Neural cell (in vitro differentiated cells): ENCODE data around the gene PSMD4. TPM values are rescaled to one million over a fixed set of nuclear protein-coding genes. Genes with fewer than 3 reads are reported as not detected.

Source experiments
- H2AFZ ChIP-seq: fragments of 200-600, 300-800 bp; sonication (generic), shearing (Covaris generic); 2 replicates; pipeline ENCODE4 v1.6.0; 2014; ENCODE audit warnings: low read depth, mild to moderate bottlenecking, antibody characterized with exemption, low read length, moderate library complexity
- H3F3A ChIP-seq: fragments of 200-600 bp; shearing (Covaris generic); 2 replicates; pipeline ENCODE4 v1.6.1; 2016; ENCODE audit warnings: mild to moderate bottlenecking, moderate library complexity, mixed read lengths, antibody characterized with exemption, low read length; ENCODE audit not compliant: insufficient read depth, poor library complexity, severe bottlenecking
- H3K27ac ChIP-seq: fragments of 200-600, 300-800 bp; sonication (generic), shearing (Covaris generic); 2 replicates; pipeline ENCODE4 v1.5.1; 2014; ENCODE audit warnings: mild to moderate bottlenecking, low read length, moderate library complexity
- H3K27me3 ChIP-seq: fragments of 300-800, 200-600 bp; sonication (generic), shearing (Covaris generic); 2 replicates; pipeline ENCODE4 v1.6.0; 2014; ENCODE audit warnings: mild to moderate bottlenecking, low read depth, low read length, moderate library complexity; ENCODE audit not compliant: insufficient read depth
- H3K36me3 ChIP-seq: fragments of 300-800, 200-600 bp; sonication (generic), shearing (Covaris generic); 2 replicates; pipeline ENCODE4 v1.5.1; 2014; ENCODE audit warnings: mild to moderate bottlenecking, antibody characterized with exemption, low read length, moderate library complexity; ENCODE audit not compliant: insufficient read depth
- H3K4me2 ChIP-seq: fragments of 300-800, 200-600 bp; sonication (generic), shearing (Covaris generic); 2 replicates; pipeline ENCODE4 v1.6.0; 2014; ENCODE audit warnings: mild to moderate bottlenecking, low read length
- H3K4me3 ChIP-seq: fragments of 300-800, 200-600 bp; sonication (generic), shearing (Covaris generic); 2 replicates; pipeline ENCODE4 v1.5.1; 2014; ENCODE audit warnings: mild to moderate bottlenecking, low read length, moderate library complexity
- H3K79me2 ChIP-seq: fragments of 200-600 bp; shearing (Covaris generic); replicated peaks from 2 replicates; pipeline ENCODE4 v1.6.0; 2014; ENCODE audit warnings: mild to moderate bottlenecking, low read length, moderate library complexity; ENCODE audit not compliant: insufficient read depth
- H3K9ac ChIP-seq: fragments of 300-800, 200-600 bp; sonication (generic), shearing (Covaris generic); 2 replicates; pipeline ENCODE4 v1.6.1; 2016; ENCODE audit warnings: mild to moderate bottlenecking, low read length, mixed read lengths
- H3K9me2 ChIP-seq: fragments of 200-600 bp; shearing (Covaris generic); 2 replicates; pipeline ENCODE4 v1.6.1; 2016; ENCODE audit warnings: mild to moderate bottlenecking, low read length, mixed read lengths; ENCODE audit not compliant: insufficient read depth
- H3K9me3 ChIP-seq: fragments of 200-600, 300-800 bp; sonication (generic), shearing (Covaris generic); 2 replicates; pipeline ENCODE4 v1.6.1; 2016; ENCODE audit warnings: mild to moderate bottlenecking, mixed run types, low read length, moderate library complexity, mixed read lengths
- H4K20me1 ChIP-seq: fragments of 200-600 bp; shearing (Covaris generic); 2 replicates; pipeline ENCODE4 v1.6.1; 2016; ENCODE audit warnings: mild to moderate bottlenecking, mixed run types; ENCODE audit not compliant: insufficient read depth
- EP300 ChIP-seq: fragments of 450-650 bp; conservative IDR thresholded peaks from 2 replicates; pipeline ENCODE4 v1.6.1; 2014; ENCODE audit warnings: antibody characterized with exemption, mild to moderate bottlenecking, moderate library complexity; ENCODE audit not compliant: poor library complexity, severe bottlenecking
- EZH2 ChIP-seq: fragments of 200-600, 300-800 bp; shearing (Covaris generic), sonication (generic); IDR thresholded peaks from 2 replicates; pipeline ENCODE4 v1.6.1; 2014; ENCODE audit warnings: antibody characterized with exemption, low read length, borderline replicate concordance, mild to moderate bottlenecking; ENCODE audit not compliant: insufficient read depth, poor library complexity, severe bottlenecking
- MXI1 ChIP-seq: fragments of 450-650 bp; conservative IDR thresholded peaks from 2 replicates; pipeline ENCODE4 v1.6.1; 2014; ENCODE audit warnings: antibody characterized with exemption, mild to moderate bottlenecking; ENCODE audit not compliant: poor library complexity, severe bottlenecking
- POLR2AphosphoS5 ChIP-seq: IDR thresholded peaks from 2 replicates; pipeline ENCODE4 v1.6.1; 2012
- RAD21 ChIP-seq: fragments of 450-650 bp; conservative IDR thresholded peaks from 2 replicates; pipeline ENCODE4 v1.6.1; 2014; ENCODE audit warnings: antibody characterized with exemption, mild to moderate bottlenecking, moderate library complexity
- REST ChIP-seq: IDR thresholded peaks from 2 replicates; pipeline ENCODE4 v1.6.1; 2012; ENCODE audit warnings: borderline replicate concordance
- SMC3 ChIP-seq: fragments of 450-650 bp; conservative IDR thresholded peaks from 2 replicates; pipeline ENCODE4 v1.6.1; 2014; ENCODE audit warnings: antibody characterized with exemption, mild to moderate bottlenecking, moderate library complexity; ENCODE audit not compliant: poor library complexity
- TAF1 ChIP-seq: IDR thresholded peaks from 2 replicates; pipeline ENCODE4 v1.6.1; 2012; ENCODE audit warnings: low read depth
- polyA plus RNA-seq: library from polyadenylated mRNA; depleted of rRNA; stranded (reverse); fragments of >200 nt; gene quantifications from 2 replicates; pipeline ENCODE4 v1.2.3, GENCODE V29; 2014
- TF ChIP-seq, protein P1 (sequence below): fragments of 450-650 bp; IDR thresholded peaks from 2 replicates; pipeline ENCODE4 v1.5.1; 2014; ENCODE audit warnings: antibody characterized with exemption, mild to moderate bottlenecking, moderate library complexity; ENCODE audit not compliant: poor library complexity, severe bottlenecking

Gene PSMD4
- polyA plus RNA-seq, 1 donor from 2014 or later: 341 TPM

DNA sequence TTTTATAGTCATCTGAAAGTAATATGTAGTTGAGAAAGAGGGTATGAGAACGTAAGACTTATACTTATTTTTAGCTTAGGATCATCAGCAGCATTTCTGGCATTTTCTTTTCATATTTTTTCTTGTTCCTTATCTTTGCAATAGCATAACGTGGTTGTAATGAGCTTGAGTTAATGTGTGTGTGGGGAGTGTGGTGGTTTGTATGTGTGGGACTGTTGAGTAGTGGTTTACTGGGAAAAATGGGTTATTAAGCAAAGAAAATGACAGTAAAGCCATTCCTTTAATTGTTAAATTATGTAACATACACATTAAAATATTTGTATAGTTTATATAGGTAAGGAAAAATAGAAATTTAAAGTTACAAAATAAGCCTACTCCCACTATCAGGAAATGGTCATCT is 41.0 kb upstream of the PSMD4 start:
- Histone ChIP-seq H3K9me3 (no peaks in the 10 kb centered on the region), H3K4me3 (no peak overlapping the region), H4K20me1 (peaks cover 4% of the 10 kb centered on the region), H3K36me3 (no peaks in the 10 kb centered on the region), H3K27me3 (no peaks in the 10 kb centered on the region), H2AFZ (no peak overlapping the region), H3F3A (no peaks in the 10 kb centered on the region), H3K9ac (no peak overlapping the region), H3K4me2 (no peak overlapping the region), H3K9me2 (no peaks in the 10 kb centered on the region), H3K27ac (no peak overlapping the region), H3K79me2 (peaks cover 35% of the 10 kb centered on the region)
- TF ChIP-seq EZH2: no peak
- no peak for TF ChIP-seq EP300
- no peak for TF ChIP-seq SMC3
- no peak for TF ChIP-seq REST
- TF ChIP-seq POLR2AphosphoS5: no peak
- TF ChIP-seq MXI1: no peak
- TF ChIP-seq, protein P1, sequence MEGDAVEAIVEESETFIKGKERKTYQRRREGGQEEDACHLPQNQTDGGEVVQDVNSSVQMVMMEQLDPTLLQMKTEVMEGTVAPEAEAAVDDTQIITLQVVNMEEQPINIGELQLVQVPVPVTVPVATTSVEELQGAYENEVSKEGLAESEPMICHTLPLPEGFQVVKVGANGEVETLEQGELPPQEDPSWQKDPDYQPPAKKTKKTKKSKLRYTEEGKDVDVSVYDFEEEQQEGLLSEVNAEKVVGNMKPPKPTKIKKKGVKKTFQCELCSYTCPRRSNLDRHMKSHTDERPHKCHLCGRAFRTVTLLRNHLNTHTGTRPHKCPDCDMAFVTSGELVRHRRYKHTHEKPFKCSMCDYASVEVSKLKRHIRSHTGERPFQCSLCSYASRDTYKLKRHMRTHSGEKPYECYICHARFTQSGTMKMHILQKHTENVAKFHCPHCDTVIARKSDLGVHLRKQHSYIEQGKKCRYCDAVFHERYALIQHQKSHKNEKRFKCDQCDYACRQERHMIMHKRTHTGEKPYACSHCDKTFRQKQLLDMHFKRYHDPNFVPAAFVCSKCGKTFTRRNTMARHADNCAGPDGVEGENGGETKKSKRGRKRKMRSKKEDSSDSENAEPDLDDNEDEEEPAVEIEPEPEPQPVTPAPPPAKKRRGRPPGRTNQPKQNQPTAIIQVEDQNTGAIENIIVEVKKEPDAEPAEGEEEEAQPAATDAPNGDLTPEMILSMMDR: no peak
- TF ChIP-seq TAF1: no peak
- no peak for TF ChIP-seq RAD21

GRCh38 chr1:151221616-151222015 is 32.9 kb upstream of the PSMD4 start:
- no peak overlapping the region for H3K4me3 ChIP-seq
- no peaks in the 10 kb centered on the region for H3K27me3 ChIP-seq
- H3K27ac ChIP-seq: no peak overlapping the region
- H3K4me2 ChIP-seq: no peak overlapping the region
- TF ChIP-seq EP300 (no peak), SMC3 (no peak), RAD21 (no peak), REST (no peak), EZH2 (no peak), POLR2AphosphoS5 (no peak), MXI1 (no peak), TAF1 (no peak)
- TF ChIP-seq, protein P1: no peak
- H3K9ac ChIP-seq: no peak overlapping the region
- no peaks in the 10 kb centered on the region for H3K9me2 ChIP-seq
- H3K36me3 ChIP-seq: no peaks in the 10 kb centered on the region
- no peaks in the 10 kb centered on the region for H3F3A ChIP-seq
- no peaks in the 10 kb centered on the region for H4K20me1 ChIP-seq
- no peak overlapping the region for H2AFZ ChIP-seq
- H3K79me2 ChIP-seq: peaks cover 35% of the 10 kb centered on the region
- no peaks in the 10 kb centered on the region for H3K9me3 ChIP-seq
